GM18511 (cell line): ENCODE data around the gene VWA3B.
"Not testable (repeated sequence)": the region's sequence is repeated elsewhere in the genome, so short reads cannot be mapped to it uniquely, and the experiment has no call there.

ENCODE experiments used
- ATAC-seq: cut with Tn5 transposase; IDR thresholded peaks from one replicate; pipeline ENCODE4 v1.9.1; 2021; ENCODE audit warnings: mild to moderate bottlenecking, moderate library complexity; ENCODE audit not compliant: unreplicated experiment

The VWA3B gene

DNA sequence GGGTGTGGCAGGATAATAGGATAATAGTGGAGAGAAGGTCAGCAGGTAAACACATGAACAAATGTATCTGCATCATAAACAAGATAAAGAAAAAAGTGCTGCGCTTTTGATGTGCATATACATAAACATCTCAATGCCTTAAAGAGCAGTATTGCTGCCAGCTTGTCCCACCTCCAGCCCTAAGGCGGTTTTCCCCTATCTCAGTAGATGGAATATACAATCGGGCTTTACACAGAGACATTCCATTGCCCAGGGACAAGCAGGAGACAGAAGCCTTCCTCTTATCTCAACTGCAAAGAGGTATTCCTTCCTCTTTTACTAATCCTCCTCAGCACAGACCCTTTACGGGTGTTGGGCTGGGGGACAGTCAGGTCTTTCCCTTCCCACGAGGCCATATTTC, 43.1 kb downstream of the VWA3B start:
- ATAC-seq = not testable (repeated sequence)

DNA sequence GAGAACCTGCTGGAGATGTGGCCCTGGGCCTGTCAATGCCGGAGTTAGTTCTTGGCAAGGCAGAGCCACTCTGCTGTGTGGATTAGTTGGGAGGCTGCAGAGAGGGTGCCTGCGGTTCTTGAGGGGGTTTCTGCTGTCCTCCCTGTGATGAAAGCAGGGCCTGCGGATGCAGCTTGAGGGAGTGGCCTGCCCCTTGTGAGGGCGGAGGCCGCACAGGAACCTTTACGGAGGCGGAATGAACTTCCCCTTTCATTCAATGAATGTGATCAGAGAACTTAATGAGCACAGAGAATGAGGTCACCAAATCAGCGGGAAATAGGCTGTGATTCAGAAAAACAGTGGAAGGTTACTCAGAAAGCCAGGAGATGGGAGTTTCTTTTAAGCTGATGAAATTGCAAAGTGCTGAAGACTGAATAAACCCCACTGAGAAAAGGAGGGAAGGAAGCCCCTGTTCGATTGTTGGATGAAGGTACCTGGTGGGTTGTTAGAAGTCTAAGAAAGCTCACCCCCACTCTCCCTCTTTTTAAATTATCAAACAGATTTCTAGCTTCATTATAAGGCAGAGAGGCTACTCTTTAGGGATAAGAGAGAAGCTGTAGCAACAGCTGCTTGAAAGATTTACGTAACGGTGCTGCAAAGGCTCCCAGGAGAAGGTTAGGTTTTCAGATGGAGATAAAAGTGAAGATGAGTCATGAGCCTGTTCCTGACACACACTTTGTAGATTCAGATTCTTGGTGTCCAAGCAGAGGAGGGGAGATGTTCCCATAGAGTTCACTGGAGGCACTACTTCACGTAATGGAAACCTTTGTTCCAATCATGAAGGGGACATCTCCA, 47.4 kb downstream of the VWA3B start:
- ATAC-seq = peak; percentile 90

DNA sequence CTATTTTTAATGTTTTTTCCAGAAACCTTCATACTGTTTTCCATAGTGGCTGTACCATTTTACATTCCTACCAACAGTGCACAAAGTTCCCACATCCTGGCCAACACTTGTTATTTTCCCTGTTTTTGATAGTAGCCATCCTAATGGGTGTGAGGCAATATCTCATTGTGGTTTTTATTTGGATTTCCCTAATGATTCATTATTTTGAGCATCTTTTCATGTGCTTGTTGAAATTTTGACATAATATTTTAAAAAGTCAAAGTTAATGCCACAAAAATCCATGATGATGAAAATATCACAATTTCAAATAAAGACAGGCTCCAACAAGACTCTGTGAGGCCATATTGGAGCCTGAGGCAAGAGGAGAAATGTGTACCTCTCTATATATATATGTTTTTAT, 50.2 kb downstream of the VWA3B start:
- no peak for ATAC-seq

DNA sequence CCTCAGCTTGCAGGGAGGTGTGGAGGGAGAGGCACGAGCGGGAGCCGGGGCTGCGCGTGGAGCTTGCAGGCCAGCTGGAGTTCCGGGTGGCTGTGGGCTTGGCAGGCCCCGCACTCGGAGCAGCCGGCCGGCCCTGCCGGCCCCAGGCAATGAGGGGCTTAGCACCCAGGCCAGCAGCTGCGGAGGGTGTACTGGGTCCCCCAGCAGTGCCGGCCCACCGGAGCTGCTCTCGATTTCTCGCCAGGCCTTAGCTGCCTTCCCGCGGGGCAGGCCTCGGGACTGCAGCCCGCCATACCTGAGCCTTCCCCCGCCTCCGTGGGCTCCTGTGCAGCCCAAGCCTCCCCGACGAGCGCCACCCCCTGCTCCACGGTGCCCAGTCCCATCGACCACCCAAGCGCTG, 52.0 kb downstream of the VWA3B start:
- ATAC-seq = not testable (repeated sequence)

DNA sequence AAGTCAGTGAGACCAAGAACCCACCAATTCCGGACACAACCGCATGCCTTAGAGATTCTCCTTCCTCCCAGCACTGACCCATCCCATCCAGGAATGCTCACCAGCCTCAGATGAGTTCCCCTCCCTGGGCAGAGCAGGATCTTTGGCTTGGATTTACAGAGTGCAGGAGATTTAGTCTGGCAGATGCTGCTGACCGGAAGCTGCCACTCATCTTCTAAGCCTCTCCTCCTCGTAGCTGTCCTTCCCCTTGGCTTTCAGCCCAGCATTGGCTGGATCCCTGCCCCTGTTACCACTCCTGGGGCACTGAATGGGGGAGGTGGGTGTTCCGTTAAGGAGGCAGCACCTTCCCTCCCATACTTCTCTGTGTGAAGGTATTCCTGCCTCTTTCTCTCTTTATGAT, 53.2 kb downstream of the VWA3B start:
- ATAC-seq = no peak

DNA sequence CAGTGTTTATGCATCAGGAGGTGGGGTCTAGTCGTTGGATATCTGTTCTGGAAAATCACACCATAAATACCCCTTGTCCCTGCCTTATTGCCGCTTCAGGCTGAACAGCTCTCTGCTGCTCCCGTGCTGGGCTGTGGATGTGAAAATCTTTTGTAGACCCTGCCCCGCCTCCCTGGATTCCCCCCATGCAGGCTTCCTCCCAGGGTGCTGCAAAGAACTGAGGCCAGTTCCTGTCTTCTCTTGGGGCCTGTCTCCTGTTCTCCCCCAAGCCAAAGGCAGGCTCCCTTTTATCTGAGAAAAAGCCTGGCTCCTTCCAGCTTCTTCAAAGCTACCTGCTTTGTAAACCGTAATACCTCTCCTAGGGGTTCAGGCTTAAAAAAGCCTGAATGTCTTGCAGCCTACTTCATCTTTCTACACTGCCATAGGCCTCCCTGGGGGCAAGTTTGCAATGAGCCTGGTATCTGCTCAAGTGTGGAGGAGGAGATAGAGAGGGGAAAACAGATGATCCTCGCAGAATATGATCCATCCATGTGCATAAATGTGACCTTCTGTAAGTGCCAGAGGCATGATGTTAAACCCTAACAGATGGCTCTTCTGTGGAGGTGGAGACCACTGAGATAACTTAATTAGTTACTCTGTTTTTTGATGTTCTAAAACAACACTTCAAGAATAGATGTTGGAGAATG, 55.3 kb downstream of the VWA3B start:
- ATAC-seq = no peak

DNA sequence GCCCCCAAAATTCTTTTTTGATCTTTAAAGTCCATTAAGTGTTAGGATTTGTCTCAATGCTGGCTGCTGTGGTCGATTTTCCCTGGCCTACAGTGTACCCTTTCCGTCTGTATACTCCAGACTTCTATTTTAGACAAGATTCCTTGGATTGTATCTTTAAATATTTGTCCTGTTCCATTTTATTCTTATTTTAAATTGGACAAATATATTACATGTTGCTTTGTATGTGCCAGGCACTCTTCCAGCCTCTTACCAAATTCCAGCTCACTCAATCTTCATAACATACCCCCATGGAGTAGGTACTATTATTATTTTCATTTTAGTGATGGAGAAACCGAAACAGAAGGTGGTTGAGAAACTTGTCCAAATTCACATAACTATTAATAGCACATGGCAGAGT, 58.1 kb downstream of the VWA3B start:
- ATAC-seq = no peak

DNA sequence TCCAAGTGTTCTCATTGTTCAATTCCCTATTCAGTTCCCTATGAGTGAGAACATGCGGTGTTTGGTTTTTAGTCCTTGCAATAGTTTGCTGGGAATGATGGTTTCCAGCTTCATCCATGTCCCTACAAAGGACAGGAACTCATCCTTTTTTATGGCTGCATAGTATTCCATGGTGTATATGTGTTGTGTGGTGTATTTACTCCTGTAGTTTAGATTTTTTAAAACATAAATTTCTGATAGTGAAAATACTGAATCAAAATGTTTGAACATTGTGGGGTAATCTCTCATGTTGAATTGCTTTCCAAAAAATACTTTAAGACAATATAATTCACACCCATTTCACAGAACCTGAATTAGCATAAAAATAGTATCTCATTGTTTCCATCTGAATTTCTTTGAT, 60.9 kb downstream of the VWA3B start:
- not testable (repeated sequence) for ATAC-seq

DNA sequence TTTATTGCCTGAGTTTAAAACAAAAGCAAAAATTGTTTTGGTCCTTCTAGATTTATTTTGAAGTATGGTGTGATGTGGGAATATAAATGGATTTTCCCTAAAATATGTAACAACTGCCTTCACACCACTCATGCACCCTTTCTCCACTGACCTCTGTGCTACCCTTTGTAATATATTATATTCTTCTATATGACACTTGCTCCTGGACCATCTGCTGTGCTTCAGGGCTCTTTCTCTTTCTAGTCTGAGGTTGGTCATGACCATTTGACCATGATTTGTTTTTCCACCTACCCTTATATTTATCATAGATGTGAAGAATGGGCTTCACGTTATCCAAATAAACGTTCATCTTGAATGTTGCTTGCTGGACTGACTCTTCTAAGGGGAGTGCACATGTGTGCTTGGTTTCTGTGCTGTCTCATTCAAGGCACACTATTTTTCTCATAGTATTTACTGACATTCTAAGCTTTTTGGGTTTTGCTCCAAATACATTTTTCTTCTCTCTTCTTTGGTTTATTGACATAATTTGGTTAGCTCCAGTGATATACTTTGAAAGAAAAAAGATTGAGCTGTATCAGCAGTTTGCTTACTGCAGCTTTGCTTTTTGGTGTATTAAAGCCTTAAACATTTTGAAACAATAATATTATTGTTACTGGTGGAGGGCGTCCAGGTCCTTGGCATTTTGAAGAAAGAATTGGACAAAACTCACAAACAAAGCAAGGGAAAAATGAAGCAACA, 61.8 kb downstream of the VWA3B start:
- no peak for ATAC-seq

DNA sequence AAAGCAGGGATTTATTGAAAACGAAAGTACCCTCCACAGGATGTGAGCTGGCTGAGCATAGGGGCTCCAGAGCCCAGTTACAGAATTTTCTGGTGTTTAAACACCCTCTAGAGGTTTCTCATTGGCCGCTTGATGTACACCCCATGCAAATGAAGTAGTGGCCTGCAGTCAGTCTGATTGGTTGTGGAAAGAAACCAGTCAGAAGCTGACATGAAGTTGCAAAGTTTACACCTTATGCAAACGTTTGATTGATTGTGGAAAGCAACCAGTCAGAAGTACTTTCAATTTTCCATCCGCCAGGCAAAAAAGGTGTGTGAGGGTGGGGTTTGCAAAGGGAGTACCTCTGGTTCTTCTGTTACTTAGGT, 62.3 kb downstream of the VWA3B start:
- ATAC-seq = no peak

DNA sequence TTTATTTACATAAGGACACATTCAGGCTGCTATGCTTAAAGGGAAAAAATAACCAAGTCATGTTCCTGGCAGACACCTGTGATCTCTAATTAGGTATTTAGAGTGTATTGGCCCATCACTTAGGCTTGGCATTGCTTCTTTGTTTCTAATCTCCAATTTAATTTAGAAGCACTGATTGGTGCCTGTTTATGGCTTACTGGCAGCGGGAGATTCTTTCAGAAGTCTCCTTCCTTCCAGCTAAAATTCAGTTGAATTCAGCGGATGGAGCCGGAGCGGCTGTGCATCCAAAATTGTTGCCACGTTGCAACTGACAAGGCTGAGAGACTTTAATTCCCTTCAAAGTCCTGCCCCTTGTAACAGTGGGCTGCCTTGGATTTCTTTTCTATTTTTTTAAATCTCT, 66.5 kb downstream of the VWA3B start:
- ATAC-seq = no peak

DNA sequence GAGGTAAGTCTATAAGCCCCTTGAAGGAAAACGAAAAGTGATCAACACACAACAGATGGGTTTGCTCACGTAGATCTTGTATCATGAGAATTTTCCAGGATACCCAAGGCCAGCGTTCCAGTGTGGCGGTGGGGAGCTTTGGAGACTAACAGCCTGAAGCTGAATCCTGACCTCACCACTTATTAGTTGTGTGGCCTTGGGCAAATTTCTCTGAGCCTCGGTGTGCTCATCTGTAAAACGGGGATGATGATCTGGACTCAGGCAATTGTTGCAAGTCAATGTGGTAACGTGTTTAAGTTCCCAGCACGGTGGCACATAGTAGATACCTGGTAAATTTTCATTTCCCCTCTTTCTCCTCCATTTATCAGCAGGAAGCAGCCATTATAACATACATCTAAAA, 68.3 kb downstream of the VWA3B start:
- ATAC-seq = no peak

DNA sequence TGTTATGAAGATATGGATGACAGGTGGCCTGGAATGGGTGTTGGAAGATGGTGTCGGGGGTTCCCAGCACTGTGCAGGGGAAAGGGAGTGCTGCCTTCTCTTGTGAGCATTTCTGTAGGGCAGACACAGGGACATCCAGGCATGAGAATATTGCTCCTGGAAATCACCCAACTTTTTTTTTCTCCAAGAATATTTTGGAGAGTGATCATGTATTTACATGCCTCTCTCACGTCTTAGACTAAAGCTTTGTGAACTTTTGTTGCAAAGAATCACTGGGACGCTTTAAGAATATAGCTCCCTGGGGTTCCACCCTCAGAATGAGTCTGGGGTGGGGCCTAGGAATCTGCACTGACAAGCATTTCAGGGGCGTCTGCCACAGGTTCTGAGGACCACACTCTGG, 68.7 kb downstream of the VWA3B start:
- no peak for ATAC-seq

DNA sequence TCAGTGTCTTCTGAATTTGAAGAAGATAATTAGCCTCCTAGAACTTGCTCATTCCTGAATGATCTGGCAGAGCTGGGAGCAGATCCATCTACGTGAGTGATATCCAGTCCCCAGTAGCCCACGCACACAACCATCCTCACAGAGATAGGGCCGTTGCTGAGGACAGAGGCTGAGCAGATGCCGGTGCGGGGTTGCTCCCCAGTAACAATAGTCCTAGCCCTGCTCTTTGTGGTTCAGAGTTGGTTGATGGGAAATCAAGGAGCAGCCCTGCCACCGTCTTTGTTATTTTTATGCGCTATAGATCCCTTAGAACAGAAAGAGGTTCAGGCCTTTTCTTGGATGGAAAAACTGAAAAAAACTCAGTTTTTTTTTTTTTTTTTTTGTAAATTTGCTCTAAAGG, 69.3 kb downstream of the VWA3B start:
- ATAC-seq = no peak

DNA sequence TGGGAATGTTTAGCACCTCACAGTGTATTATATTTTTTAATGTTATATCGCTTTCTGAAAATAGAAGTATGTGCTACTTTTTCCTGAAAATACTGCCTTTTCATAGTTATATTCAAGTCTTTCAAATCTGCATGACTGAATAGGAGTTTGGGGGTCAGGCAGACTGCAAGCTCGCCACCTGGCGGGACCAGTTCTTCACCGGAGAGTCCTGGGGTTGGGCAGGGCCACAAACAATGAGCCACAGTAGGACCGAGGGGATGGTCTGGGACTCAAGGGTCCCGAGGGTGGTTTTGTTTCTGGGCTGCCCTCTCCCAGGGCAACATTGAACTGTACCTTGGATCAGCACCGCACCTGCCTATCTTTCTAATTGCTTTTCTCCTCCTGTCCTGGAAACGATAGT, 70.6 kb downstream of the VWA3B start:
- no peak for ATAC-seq

DNA sequence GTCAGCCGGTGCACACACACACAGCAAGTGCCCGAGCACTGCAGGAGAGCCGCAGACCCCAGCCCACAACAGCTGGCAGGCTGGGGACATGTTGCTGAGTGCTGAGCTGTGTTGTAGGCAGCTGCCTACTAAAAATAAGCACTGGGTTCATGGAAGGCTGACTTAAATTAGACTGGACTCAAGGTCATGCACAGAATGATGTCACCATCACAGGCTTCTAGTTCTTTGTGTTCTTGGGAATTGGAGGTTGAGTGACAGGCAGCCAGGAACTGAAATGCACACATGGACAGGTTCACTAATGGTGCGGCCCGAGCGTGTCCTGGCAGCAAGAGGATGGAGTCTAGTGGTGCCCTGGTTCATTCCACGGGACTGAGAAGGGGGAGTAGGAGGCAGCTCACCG, 71.3 kb downstream of the VWA3B start:
- no peak for ATAC-seq

DNA sequence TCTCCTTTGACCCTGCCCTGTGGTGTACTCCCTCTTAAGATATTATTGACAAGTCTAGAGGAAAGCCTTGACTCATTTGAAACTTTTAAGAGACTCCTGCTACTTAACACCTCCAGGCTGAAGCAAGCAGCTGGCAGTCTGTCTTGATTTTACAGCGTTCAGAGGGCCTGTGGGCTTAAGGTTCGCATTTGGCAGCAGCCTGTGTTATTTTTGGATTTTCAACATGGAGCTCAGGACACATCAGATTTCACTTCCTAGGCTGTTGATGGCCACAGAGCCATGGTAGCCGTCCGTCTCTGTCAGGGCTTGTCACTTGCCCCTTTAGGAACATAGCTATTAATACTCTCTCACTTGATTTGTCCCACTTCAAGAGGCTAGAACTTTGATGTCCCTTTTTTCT, 73.6 kb downstream of the VWA3B start:
- no peak for ATAC-seq

DNA sequence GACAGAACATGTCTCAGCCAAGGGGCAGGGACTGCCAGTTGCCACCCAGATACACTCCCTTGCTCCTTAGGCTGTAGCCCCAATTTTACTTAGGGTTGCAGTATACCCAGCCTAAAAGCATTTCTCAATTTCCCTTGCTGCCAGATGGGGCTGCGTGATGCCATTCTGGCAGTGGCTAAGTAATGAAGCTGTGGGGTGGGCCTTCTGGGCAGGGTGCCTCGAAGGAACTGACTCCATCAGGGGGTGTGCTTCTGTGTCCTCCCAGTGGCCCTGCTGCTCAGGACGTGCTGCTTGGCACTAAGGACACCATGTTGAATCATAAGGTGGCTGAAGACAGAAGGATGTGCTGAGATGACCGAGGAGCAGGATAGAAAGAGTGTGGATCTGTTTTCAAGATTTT, 74.2 kb downstream of the VWA3B start:
- no peak for ATAC-seq

DNA sequence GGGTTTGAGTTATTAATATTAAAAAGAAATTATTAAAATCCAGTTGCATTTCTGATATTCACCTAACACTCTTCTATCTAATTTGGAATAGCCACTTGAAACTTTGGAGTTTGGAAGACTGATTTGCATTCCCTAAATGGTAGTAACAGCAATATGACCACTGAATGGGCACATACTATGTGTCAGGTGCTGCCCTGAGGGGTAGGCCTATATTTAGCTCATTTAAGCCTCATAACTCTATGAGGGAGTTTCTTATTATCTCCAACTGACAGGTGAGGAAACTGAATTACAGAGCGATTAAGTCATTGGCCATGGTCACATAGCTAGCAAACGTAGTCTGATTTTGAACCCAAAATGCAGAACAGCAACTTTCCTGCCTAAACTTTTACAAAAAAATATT, 77.3 kb downstream of the VWA3B start:
- ATAC-seq = no peak

DNA sequence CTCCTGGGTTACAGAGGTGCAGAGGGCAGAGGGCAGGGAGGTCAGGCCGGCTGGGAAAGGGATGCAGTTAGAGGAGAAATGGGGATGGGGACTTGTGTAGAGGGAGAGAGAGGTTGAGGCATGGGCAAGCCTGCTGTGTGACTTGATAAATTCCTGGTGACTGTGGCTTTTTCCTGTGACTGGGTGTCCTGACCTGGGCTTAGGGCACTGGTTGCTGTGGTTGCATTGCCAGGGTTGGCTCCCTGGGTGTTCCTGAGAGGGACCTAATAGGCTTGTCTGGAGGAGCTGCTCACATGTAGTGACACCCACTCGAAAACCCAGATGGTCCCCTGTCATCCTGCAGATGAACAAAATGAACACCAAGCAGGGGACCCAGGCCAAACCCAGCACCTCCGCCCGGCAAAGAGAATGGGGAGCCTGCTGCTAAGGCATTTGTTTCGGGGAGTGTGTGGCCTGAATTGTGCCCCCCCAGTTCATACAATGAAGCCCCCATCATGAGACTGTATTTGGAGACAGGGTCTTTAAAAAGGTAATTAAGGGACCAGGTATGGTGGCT, 78.6 kb downstream of the VWA3B start:
- ATAC-seq = no peak

DNA sequence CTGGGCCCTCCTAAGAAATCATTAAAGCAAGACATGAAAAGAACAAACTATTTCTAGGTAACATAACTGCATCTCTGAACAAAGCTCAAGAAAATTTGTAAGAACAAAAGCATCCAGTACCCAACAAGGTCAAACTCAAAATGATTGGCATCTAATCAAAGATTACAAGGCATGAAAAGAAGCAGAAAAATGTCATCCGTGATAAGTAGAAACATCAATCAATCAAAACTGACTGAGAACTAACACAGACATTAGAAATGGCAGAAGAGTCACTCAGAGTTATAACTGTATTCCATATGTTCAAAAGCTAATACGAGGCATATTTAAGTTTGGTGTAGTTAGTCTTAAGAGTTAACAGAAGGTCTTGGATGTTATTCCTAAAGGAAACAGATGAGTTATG, 80.9 kb downstream of the VWA3B start:
- ATAC-seq = no peak

DNA sequence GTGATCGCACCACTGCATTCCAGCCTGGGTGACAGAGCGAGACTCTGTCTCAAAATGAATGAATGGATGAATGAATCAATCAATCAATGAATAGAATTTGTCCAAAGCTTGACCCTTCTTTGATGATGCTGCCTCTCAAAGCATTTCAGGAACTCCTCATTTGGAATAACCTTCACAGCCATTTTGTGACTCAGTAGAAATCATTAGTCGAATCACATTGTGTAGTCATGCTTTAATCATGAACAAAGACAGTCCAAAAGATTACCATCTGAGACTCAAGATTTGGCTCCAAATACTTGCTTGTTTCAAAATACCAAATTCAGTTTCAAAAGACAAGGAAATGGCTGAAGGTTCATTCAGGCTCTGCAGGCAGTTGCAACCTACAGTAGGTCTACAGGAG, 83.1 kb downstream of the VWA3B start:
- ATAC-seq = no peak
